Peyer's patch (tissue), 4 donors: ENCODE results near the gene ARIH1.
"Not testable (repeated sequence)": the region's sequence is repeated elsewhere in the genome, so short reads cannot be mapped to it uniquely, and the experiment has no call there.

ENCODE experiments used
- POLR2A ChIP-seq, 2 donors: fragments of 450-650 bp; IDR thresholded peaks; one replicate each; pipeline ENCODE4 v1.5.1; 2017; ENCODE audit warnings: antibody characterized with exemption in 2 of 2, mild to moderate bottlenecking in 2 of 2, moderate library complexity in 2 of 2
- TF ChIP-seq, protein P1 (sequence below), 6 experiments: fragments of 450-650 bp in 4 of 6; fragments of 200-600 bp in 2 of 6; sonication (generic) in 1 of 6; IDR thresholded peaks; one replicate each; pipeline ENCODE4 v1.5.1; 2017 to 2019; ENCODE audit warnings: antibody characterized with exemption in 6 of 6, mild to moderate bottlenecking in 3 of 6, moderate library complexity in 1 of 6

DNA sequence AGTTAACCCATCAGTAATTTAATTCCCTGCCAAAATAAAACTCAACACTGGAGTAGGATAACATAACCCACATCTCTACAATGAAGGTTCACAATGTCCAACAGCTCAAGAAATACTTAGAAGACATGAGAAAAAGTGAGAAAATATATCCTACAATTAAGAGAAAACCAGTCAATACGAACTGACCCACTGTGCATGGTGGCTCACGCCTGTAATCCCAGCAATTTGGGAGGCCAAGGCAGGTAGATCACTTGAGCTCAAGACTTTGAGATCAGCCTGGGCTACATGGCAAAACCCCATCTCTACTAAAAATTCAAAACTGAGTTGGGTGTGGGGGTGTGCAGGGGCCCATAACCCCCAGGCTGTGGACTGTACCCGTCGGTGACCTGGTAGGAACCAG is 149.7 kb downstream of the ARIH1 start:
- not testable (repeated sequence) for TF ChIP-seq POLR2A (IDR thresholded peaks at IDR 0.05)
- TF ChIP-seq, protein P1, sequence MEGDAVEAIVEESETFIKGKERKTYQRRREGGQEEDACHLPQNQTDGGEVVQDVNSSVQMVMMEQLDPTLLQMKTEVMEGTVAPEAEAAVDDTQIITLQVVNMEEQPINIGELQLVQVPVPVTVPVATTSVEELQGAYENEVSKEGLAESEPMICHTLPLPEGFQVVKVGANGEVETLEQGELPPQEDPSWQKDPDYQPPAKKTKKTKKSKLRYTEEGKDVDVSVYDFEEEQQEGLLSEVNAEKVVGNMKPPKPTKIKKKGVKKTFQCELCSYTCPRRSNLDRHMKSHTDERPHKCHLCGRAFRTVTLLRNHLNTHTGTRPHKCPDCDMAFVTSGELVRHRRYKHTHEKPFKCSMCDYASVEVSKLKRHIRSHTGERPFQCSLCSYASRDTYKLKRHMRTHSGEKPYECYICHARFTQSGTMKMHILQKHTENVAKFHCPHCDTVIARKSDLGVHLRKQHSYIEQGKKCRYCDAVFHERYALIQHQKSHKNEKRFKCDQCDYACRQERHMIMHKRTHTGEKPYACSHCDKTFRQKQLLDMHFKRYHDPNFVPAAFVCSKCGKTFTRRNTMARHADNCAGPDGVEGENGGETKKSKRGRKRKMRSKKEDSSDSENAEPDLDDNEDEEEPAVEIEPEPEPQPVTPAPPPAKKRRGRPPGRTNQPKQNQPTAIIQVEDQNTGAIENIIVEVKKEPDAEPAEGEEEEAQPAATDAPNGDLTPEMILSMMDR (IDR thresholded peaks at IDR 0.05), result not testable (repeated sequence)
